ENCODE results near the gene NOTCH3.

Gene NOTCH3

DNA sequence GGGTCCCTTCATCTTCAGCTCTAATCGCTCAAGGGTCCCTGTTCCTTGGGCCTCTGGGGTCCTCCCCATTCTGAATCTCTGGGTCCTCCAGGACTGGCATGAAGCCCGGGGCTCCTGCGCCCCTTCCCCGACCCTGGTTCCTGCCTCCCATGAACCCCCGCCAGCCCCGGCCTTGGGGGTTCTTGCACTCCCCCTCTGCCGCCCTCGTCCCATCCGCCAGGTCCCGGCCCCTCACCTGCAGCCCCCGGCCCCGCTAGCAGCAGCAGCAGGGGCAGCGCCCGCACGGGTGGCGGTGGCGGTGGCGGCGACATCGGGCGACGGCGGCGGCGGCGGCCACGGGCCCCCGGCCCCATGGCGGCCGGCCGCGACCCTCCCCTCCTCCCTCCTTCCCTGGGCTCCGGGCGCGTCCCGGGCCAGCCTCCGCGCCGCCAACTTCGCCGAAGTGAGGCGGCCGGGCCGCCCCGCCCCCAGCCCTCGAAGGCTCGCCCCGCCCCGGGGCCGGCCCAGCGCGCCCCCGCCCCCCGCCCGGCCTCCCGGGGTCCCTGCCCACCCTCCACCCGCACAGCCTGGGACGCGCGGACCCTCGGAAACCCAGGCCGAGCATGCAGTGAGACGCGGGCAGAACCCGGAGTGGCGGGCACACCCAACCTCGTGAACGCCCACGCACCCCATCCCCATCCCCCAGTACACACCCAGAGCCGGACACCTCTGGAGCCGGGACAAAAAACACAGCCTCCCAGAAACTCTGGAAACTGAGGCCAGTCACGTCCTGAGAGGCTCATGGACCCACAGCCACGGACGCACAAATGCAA, at the start of gene NOTCH3:
Gene NOTCH3, minus strand, starts transcription at position 443 of the 812 bp plus-strand sequence. Its CDS starts 90 bp downstream, at position 353.
- no peak for DNase-seq

DNA sequence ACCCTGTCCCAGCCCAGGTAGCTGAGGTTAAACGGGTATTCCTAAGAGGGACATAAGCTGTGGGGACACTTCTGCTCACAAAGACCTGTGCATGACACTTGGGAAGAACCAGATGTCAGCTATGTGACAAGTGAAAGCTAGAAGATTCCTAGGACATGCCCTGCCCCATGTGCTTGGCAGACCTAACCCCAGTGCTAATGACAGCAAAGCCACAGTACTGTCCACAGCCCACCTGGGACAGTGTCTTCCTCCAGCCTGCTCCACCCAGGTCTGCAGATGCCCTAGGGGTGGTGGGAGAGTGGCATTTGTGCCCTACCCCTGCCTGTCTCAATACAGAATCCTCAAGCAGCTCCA, 49.8 kb upstream of the NOTCH3 start:
- no peak for DNase-seq

DNA sequence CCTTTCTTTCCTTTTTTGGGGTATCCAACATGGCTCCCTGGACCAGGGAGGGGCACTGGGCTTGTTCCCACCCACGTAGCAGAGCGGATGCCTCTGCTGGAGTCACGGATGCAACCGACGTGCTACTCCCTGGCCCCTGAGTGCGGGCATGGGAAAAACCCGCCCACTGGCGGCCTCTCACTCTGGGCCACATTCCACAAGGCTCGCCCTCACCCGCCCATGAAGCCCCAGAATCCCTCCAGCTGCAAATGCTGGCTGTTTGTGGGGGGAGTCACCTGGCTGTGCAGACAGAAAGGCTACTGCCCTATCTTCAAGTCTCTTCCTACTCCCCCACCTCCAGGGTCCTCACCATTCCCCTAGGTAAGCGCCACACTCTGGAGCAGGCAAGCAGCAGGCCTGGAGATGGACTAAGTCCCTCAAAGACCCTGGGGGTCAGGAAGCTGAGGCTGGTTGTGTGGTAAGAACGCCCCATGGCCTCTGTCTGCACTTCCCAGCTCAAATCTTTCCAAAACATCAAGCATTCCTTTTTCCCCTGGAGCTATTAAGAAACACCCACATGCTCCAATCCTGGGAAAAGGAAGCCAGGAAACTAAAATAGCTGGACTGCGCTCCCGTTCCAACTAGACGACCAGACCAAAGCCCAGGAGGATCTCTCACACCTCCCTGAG, 49.3 kb upstream of the NOTCH3 start:
- no peak for DNase-seq

DNA sequence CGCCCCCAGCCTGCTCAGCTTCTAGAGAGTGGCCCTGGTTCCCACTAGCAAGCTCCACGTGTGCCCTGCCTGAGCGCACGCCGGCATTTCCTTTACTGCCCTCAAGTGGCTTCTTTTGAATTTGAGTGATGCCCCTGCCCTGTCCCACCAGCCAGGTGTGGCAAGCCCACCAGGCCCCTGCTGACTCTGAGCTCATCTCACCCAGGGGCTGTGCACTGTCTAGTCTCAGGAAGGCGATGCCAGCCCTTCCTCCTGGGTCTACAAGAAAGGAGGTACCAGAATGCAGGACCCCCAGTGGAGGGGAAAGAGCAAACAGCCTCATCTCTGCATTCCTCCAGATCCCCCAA, 48.7 kb upstream of the NOTCH3 start:
- DNase-seq, result no peak

DNA sequence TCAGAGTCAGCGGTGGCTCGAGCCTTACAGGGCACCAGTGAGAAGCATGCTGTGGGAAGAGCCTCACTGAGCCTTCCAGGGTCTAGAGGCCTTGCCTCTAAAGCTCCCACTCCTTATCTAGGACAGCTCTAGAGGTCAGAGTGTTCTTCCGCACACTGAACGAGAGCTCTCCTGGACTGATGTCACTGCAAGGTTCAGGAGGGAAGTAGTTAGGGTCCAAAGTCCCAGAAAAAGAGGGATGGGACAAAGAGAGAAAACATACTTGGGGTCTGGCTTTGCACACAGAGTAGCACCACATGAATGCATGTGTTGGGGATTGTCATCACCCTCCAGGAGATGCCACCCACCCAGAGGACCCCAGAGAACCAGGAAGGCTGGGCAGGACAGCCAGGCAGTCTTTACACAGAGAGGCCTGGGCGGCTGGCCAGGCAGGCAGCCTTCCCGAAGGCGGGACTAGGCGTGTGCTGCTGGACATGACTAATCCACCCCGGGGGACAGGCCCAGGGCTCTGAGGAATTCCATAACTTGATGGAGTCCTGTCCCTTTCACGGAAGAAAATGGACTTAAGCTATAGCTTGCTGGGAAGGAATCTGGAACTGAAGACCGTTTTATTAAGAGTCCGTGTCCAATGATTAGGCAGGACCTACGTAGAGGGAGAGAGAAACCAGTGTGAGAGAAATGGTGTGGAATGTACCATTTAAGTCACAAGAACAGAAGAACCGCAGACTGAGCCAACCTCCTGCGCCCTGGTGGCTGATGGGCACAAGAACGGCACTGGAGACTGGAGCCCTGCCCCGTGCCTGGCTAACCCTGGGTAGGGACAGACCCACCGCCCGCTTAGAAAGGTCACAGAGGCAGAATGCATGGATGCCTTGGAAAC, 48.1 kb upstream of the NOTCH3 start:
- DNase-seq, result no peak

DNA sequence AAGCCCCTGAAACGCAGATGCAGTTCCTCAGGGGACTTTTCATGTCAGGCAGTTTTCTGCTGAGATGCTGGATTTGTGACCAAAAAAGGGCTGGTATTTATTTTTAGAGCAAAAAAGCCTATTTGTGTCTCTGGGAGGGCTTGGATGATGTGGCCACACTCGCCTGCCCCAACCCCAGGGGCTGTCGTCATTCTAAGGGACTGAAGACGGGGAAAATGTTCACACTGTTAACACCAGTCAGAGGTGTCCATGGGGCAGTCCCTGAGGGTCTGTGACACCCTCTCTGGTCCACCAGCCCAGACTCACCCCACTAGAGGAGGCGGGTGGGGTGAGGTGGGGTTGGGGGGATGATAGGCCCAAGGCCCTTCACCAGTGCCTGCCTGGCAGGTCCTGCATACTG, 47.3 kb upstream of the NOTCH3 start:
- no peak for DNase-seq

DNA sequence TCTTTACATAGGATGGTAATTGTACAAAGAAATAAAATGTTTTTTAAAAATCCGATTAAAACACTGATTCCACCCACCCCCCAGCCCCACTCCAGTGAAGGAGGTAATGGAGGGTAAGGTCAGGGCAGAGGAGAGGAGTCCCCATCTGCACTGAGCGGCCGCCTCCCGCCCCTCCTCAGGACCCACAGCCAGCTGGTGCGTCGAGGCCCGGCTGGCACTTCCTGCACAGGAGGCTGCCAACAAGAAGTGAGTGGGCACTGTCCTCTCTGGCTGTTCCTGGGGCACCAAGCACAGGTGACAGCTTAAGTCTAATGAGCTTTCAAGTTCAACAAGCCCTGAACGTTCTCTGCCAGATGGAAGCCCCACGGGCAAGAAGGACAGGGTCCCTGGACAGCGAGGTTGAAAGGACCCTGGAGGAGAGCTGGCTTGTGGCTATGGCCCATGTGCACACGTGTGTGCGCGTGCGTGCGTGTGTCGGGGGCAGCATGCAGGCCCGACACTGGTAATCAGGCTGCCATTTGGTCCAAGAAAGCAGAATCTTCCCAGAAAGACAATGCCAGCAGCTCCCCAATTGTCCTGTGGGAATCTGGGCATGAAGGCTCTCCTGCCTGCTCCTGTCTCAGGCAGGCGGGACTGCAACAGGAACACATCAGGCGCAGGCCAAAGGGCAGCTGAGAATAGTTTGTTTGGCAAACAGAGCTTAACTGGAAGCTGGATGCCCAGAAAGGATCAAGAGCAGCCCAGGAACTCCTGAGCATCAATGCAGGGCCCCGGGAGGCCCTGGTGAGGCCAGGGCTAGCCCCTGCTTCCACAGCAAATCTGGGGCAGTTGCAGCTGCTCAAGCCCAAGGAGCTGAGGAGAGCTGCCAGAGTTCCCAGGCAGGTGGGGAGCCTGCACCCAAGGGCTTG, 46.6 kb upstream of the NOTCH3 start:
- DNase-seq, result no peak

DNA sequence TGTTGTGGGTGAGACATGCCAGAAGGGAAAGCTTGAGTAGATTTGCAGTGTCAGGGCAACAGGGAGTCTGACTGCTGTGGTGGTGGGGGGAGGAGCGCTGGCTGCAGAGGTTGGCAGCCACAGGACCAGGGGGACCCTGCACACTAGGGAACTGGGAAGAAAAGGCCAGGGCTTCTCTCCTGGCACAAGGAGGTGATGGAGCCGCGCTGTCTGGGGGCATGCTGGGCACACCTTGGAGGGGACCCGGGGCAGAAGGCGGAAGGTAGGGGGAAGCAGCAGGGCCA, 45.3 kb upstream of the NOTCH3 start:
- DNase-seq, result no peak

DNA sequence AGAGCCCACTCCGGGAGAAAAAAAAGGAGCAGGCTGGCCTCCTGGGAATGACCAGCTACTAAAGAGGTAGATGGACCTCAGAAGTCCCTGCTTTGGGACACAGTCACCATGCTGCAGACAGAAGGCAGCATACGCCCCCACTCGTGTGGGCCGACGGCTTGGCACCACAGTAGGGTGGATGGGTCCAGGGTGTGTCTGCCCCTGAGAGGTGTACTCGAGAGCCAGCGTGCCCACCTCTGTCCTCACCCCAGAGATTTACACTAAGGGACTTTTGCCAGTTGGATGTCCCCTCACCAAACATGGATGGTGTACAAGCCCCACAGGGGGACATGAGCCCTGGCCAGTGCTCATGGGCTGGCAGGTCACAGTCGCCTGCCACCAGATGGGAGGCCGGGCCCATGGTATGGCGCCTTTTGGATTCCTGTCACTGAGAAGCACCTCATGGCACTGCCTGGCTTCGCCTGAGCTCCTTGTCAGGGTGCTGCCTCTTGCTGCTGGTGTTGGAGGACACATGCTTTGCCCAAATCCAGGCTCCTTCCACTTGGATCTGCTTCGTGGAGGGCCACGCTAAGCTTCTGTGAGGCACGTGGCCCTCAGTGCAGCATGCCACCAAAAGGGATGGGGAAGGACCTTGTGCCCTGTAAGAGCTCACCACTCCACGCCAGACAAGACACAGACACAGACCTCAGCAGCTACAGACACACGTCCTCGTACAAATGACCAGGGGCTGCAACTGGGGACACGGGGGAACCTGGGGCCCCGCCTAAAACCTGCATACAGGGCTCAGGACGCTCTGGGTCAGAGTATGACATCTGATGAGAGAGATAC, 44.8 kb upstream of the NOTCH3 start:
- no peak for DNase-seq

DNA sequence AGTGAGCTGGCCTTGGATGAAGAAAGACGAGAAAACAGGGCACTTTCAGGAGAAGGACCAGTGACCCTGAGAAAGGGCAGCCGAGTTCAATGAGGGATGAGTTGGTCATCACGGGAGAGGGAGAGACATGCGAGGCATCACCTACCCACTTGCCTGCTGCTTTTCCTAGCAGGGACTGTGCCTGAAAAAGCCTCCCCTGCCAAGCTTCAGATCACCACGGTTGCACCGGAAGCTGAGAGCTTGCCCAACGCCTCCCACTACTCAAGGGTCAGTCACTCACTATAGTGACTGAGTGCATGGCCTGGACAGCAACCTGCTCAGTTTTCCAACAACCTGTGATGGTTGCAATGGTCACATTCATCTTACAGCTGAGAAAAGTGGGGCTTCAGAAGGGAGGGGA, 44.0 kb upstream of the NOTCH3 start:
- DNase-seq, result no peak

DNA sequence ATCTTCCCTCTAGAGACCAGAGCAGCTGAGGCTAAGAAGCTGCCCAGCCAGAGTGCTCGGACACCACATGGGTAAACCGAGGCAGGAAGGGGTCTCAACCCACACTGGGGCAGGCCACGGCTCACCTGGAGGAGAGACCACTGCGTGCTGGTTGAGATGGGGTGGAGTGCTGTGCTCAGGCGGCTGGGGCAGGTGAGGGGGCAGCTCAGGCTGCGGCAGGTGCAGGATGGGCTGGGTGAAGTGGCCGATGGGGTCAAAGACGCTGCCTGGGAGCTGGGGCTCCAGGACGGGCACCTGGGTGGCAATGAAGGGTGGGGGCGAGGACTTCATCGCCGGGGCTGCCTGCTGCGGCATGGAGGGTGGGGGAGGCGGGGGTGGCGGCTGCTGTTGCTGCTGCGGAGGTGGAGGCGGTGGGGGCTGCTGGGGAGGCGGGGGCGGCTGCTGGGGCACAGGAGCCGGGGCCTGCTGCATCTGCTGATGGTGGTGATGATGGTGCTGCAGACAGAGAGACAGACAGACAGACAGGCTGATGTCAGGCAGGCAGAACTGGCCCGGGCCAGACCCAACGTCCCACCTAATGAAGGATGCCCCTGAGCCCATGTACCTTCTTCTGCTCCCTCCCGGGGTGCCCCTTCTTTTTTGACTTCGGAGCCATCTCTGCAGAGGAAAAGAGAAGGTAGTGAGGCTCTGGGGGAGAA, 43.5 kb upstream of the NOTCH3 start:
- no peak for DNase-seq

DNA sequence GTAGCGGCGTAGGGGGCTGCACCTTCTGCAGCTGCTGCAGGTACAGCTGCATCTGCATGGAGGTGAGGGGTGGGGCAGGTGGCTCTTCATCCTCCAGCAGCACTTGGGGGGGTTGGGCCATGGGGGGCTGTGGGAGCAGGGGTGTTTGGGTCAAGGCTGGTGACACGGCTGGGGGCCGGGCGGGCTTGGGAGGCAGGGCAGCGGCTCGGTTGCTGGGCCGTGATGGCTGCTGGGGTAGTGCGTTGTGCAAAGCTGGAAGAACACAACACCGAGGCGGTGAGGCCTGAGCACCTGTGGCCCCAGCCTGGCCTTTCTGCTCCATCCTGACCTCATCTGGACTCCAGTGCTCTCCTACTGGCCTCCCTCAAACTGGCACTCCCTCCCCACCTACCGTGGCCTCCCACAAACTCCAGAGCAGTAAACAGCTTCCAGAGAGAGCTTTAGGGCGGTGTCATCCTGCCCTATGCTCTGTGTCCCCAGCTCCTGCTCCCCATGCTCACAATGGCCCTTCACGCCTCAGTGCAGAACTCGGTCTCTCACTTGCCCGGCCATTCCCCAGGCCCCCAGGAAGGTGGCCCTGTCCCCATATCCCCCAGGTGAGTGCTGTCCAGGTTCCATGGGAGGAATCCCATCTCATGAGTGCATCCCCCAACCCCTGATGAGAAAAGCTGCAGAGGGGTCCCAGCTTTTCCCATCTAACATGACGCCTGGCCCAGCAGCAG, 42.6 kb upstream of the NOTCH3 start:
- no peak for DNase-seq

DNA sequence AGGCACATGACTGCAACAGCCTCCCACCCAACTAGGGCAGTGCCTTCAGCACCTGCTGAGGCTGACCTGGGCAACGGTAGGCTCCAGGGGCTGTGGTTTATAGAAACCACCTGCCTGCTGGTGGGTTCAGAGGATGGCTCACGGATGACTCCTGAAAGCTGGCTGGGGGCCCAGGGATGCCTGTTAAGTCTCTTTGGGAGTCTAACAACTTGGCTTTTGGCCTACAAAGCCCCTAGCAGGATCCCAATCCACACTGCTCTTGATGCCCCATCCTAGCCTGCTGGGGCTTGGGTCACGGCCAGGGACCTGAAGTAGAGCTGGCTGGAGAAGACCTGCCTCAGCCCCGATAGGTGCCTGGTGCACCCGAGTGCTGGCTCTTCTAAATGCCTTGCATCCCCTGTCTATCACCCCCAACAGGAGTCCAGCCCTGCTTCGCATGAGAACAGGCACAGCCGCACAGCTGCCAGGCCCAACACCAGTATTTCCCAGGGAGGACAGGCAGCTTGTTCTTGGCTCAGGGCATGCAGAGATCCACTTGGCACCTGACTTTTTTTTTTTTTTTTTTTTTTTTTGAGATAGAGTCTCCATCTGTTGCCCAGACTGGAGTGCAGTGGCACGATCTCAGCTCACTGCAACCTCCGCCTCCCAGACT, 40.6 kb upstream of the NOTCH3 start:
- no peak for DNase-seq

DNA sequence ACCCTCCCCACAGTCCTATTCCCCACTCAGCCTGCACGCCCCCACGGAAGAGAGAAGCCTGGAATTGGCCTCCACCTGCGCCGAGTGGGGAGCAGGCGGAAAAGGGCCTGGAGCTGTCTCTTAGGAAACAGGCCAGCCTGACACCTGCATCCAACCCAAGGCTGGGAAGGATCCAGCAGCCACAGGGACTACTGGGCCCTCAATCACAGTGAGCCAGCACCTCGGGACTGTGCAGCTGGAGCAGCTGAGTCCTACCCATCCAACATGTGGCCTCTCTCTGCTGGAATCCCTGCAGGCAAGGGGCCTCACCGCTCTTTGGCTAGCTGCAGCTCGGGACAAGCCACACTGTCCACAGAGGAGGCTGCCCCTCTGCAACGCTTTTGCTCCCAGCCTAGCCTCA, 39.7 kb upstream of the NOTCH3 start:
- DNase-seq, result no peak

DNA sequence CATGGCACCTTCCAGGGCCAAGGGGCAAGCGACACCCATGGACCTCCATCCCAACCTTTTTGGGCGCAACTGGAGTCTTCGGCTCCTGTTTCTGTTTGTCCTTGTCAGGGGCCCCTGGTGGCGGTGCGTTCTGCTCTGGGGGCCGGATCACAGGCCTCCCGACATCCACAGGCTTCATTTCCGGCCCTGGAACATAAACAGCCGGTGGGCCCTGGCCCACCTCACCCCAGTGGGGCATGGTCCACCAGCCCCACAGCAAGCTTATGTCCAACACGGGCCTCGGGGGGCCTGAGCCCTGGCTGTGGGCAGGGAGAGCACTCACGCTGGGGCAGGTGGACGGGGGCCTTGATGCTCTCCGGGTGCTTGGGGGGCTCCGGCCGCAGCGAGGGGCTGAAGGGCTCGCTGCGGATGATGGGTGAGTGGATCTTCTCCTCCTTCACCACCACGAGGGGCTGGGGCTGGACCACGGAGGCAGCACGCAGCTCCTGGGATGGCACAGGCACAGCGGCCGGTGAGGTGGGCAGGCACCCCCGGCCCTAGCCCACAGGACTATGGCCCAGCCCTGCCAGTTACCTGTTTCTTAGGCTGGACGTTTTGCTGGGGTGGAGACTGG, 38.6 kb upstream of the NOTCH3 start:
- no peak for DNase-seq

DNA sequence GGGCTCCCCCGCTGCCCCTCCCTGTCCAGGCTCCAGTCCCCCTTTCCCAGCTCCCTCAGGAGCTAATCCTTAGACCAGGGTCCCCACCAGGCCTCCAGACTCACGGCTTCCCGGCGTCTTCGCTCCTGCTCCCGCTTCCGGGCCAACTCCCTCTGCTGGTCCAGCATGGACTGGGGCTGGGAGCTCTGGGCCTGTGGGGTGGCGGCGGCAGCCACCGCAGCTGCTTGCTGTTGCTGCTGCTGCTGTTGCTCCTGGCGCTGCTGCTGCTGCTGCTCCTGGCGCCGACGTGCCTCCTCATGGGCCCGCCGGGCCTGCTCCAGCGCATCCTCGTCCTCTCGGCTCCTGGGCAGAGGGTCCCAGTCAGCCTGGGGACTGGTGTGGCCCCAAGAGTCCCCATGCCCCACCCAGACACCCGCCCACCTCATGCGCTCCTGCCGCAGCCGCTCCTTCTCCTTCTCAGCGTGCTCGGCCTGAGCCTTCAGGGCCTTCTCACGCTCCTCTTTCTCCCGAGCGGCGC, 37.9 kb upstream of the NOTCH3 start:
- no peak for DNase-seq

DNA sequence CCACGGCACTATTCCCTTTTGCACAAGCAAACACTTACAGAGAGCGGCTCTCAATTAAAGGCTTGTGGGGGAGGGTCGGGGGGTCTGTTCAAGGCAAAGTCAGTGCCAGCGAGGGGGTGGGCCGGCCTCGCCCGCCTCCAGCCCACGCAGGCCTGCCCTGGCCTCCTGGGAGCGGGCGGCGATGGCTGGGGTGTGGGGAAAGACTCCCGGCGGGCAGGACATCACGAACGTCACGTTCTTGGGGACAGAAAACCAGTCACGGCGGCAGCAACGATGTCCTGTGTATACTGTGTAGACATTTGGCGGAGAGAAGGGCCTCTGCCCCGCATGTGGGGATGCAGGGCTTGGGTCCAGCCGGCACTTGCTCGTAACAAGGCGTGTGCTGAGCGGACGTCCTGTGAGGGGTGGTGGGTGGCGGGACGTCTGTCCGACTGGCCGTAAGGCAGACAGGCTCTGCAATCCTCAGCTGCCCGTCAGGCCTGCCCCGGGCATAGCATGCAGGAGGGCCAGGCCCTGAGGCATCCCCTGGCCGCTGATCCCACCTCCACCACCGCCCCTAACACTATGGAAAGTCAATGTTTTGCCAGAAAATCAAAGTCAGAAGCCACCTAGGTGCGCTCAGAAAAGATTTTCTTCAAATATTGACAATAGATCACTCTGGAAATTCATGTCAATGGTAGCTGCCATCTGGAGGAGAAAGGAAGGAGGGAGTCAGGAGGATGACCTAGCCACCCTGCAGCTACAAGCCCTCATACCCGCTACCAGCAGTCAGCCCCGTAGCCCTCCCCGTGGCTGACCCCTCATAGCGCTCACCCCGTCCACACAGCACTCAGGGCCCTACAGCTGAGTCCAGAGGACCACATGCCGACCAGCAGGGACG, 37.2 kb upstream of the NOTCH3 start:
- DNase-seq, result no peak

DNA sequence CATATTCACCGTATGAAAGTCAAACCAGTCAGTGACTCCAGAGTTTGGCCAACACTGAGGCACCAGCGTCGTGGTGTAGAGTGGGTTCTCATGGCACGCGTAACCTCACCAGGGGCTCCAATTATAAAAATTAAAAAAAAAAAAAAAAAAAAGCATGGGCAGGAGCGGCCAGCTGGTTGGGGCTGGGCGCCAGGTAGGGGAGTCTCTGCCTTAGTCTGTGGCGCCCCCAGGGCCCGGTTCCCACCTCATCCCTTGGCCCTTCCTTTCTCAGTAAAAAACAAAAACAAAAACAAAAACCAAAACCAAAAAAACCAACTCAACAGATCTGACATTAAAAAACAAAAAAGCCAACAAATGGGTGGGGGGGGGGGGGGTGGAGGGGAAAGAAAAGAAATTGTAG, 36.1 kb upstream of the NOTCH3 start:
- no peak for DNase-seq
